ENCODE measurements around the gene PHLDB3. TPM values are rescaled to one million over a fixed set of nuclear protein-coding genes. Genes with fewer than 3 reads are reported as not detected.

Gene PHLDB3
- total RNA-seq, 2 experiments from 2014 or later, result 6.0 to 20.6 TPM

DNA sequence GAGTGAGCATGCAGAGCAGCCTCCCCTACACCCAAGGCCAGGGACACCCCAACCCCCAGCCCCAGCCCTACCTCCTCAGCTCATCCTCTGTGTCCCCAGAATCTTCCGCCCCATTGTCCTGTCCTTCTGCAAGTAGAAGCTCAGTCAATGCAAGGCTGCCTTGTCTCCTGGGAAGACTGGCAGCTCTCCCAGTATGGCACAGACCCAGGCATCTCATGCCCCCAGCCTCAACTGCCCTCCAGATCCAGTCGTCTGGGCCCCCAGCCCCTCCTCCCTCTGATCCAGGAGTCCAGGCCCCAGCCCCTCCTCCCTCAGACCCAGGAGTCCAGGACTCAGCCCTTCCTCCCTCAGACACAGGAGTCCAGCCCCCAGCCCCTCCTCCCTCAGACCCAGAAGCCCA is 41.4 kb upstream of the PHLDB3 start:
- Histone ChIP-seq H3K4me2 (ENCODE audit: low read length) (no peak overlapping the region), H4K20me1 (ENCODE audit: insufficient read depth, low read length) (no peaks in the 10 kb centered on the region), H3K4me3 (ENCODE audit: low read depth, low read length, poor library complexity, severe bottlenecking) (no peak overlapping the region), H3K4me1 (ENCODE audit: insufficient read depth, low read length, poor library complexity, severe bottlenecking) (no peaks in the 10 kb centered on the region), H3K9me3 (ENCODE audit: low read length) (no peaks in the 10 kb centered on the region), H3K36me3 (ENCODE audit: insufficient read depth, low read length) (peaks cover 47% of the 10 kb centered on the region), H3K27ac (ENCODE audit: low read depth, low read length, poor library complexity, severe bottlenecking) (no peak overlapping the region), H3K79me2 (ENCODE audit: insufficient read depth, low read depth, low read length) (no peaks in the 10 kb centered on the region), H3K9me2 (ENCODE audit: insufficient read depth, low read length) (no peaks in the 10 kb centered on the region), H2AFZ (ENCODE audit: low read length) (no peak overlapping the region)
- ChIA-PET CTCF (ENCODE audit: unreplicated experiment) (interaction anchor here (0.7 kb wide), 1 partner anchor 12 kb away, joined by 3 read pairs; no protein-coding TSS in a partner anchor), POLR2A (no interaction called here)
- TF ChIP-seq, protein P1, sequence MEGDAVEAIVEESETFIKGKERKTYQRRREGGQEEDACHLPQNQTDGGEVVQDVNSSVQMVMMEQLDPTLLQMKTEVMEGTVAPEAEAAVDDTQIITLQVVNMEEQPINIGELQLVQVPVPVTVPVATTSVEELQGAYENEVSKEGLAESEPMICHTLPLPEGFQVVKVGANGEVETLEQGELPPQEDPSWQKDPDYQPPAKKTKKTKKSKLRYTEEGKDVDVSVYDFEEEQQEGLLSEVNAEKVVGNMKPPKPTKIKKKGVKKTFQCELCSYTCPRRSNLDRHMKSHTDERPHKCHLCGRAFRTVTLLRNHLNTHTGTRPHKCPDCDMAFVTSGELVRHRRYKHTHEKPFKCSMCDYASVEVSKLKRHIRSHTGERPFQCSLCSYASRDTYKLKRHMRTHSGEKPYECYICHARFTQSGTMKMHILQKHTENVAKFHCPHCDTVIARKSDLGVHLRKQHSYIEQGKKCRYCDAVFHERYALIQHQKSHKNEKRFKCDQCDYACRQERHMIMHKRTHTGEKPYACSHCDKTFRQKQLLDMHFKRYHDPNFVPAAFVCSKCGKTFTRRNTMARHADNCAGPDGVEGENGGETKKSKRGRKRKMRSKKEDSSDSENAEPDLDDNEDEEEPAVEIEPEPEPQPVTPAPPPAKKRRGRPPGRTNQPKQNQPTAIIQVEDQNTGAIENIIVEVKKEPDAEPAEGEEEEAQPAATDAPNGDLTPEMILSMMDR (conservative IDR thresholded peaks at IDR 0.05; ENCODE audit: low read length), result no peak
- TF ChIP-seq EZH2phosphoT487 (IDR thresholded peaks at IDR 0.05; ENCODE audit: borderline replicate concordance, low read depth, low read length), result no peak
- intact Hi-C loops (cut with micrococcal nuclease; ENCODE audit: unreplicated experiment), result no loop called here
- BruUV-seq (replicated peaks), result no TSS peak
- no peak for DNase-seq (ENCODE audit: low spot score)

DNA sequence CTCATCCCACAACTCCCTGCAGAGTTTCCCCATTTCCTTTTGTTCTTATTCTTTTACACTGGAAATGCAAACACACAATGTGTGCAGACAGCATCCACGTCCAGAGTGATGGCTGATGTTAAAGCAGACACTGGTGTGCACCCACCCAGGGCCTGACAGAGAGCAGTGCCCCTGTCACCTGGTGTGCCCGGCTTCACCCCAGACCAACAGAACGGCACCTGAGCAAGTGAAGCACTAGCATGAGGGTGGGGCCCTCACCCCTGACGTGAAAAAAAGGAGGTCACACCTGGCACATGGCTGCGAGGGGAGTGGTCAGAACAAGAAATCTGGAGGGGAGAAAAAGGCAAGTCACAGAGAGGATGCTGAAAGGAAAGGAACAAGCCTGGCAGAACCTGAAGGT is 40.7 kb upstream of the PHLDB3 start:
- H4K20me1 ChIP-seq (ENCODE audit: insufficient read depth, low read length), result no peaks in the 10 kb centered on the region
- H3K79me2 ChIP-seq (ENCODE audit: insufficient read depth, low read depth, low read length), result no peaks in the 10 kb centered on the region
- intact Hi-C loops (cut with micrococcal nuclease; ENCODE audit: unreplicated experiment), result no loop called here
- TF ChIP-seq EZH2phosphoT487 (IDR thresholded peaks at IDR 0.05; ENCODE audit: borderline replicate concordance, low read depth, low read length), result no peak
- TF ChIP-seq, protein P1 (conservative IDR thresholded peaks at IDR 0.05; ENCODE audit: low read length), result no peak
- ChIA-PET POLR2A (no interaction called here), CTCF (ENCODE audit: unreplicated experiment) (no interaction called here)
- no peak overlapping the region for H3K4me3 ChIP-seq (ENCODE audit: low read depth, low read length, poor library complexity, severe bottlenecking)
- H3K9me2 ChIP-seq (ENCODE audit: insufficient read depth, low read length), result no peaks in the 10 kb centered on the region
- H3K4me1 ChIP-seq (ENCODE audit: insufficient read depth, low read length, poor library complexity, severe bottlenecking), result no peaks in the 10 kb centered on the region
- BruUV-seq (replicated peaks), result no TSS peak
- no peaks in the 10 kb centered on the region for H3K9me3 ChIP-seq (ENCODE audit: low read length)
- no peak overlapping the region for H3K4me2 ChIP-seq (ENCODE audit: low read length)
- peaks cover 48% of the 10 kb centered on the region for H3K36me3 ChIP-seq (ENCODE audit: insufficient read depth, low read length)
- no peak overlapping the region for H2AFZ ChIP-seq (ENCODE audit: low read length)
- no peak overlapping the region for H3K27ac ChIP-seq (ENCODE audit: low read depth, low read length, poor library complexity, severe bottlenecking)
- DNase-seq (ENCODE audit: low spot score), result no peak

DNA sequence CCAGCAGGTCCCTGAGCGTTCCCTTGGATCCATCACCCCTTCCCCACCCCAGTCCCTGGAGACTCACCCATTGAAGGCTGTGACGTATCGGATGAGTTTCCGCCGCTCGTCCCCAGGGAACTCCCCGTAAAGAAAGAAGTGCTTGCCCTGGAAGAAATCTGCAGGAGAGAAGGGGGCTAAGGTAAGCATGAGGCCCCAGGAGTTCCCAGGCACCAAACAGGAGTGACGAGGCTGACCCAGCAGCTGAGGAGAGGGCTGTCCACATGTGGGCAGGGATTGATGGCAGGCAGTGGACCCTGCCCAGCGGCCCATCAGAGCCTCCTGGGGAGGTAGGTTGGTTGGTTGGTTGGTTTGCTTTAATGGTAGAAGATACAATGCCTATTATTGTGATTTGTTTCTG is 39.5 kb upstream of the PHLDB3 start:
- DNase-seq (ENCODE audit: low spot score), result no peak
- TF ChIP-seq EZH2phosphoT487 (IDR thresholded peaks at IDR 0.05; ENCODE audit: borderline replicate concordance, low read depth, low read length), result no peak
- TF ChIP-seq, protein P1 (conservative IDR thresholded peaks at IDR 0.05; ENCODE audit: low read length), result no peak
- H3K36me3 ChIP-seq (ENCODE audit: insufficient read depth, low read length), result peaks cover 49% of the 10 kb centered on the region
- POLR2A ChIA-PET, result no interaction called here
- no peaks in the 10 kb centered on the region for H3K4me1 ChIP-seq (ENCODE audit: insufficient read depth, low read length, poor library complexity, severe bottlenecking)
- no peaks in the 10 kb centered on the region for H4K20me1 ChIP-seq (ENCODE audit: insufficient read depth, low read length)
- H3K9me2 ChIP-seq (ENCODE audit: insufficient read depth, low read length), result no peaks in the 10 kb centered on the region
- H3K4me3 ChIP-seq (ENCODE audit: low read depth, low read length, poor library complexity, severe bottlenecking), result no peak overlapping the region
- H3K27ac ChIP-seq (ENCODE audit: low read depth, low read length, poor library complexity, severe bottlenecking), result no peak overlapping the region
- no peak overlapping the region for H2AFZ ChIP-seq (ENCODE audit: low read length)
- no peaks in the 10 kb centered on the region for H3K9me3 ChIP-seq (ENCODE audit: low read length)
- no TSS peak for BruUV-seq (replicated peaks)
- intact Hi-C loops (cut with micrococcal nuclease; ENCODE audit: unreplicated experiment), result no loop called here
- H3K4me2 ChIP-seq (ENCODE audit: low read length), result no peak overlapping the region
- no peaks in the 10 kb centered on the region for H3K79me2 ChIP-seq (ENCODE audit: insufficient read depth, low read depth, low read length)
- CTCF ChIA-PET (ENCODE audit: unreplicated experiment), result no interaction called here

Measured in OCI-LY7 (cell line).